Neural cell (in vitro differentiated cells): Measurements from ENCODE around the gene VPS41. TPM values are rescaled to one million over a fixed set of nuclear protein-coding genes. Genes with fewer than 3 reads are reported as not detected.

Source experiments
- H2AFZ ChIP-seq: fragments of 200-600, 300-800 bp; sonication (generic), shearing (Covaris generic); 2 replicates; pipeline ENCODE4 v1.6.0; 2014; ENCODE audit warnings: low read depth, mild to moderate bottlenecking, antibody characterized with exemption, low read length, moderate library complexity
- H3F3A ChIP-seq: fragments of 200-600 bp; shearing (Covaris generic); 2 replicates; pipeline ENCODE4 v1.6.1; 2016; ENCODE audit warnings: mild to moderate bottlenecking, moderate library complexity, mixed read lengths, antibody characterized with exemption, low read length; ENCODE audit not compliant: insufficient read depth, poor library complexity, severe bottlenecking
- H3K27ac ChIP-seq: fragments of 200-600, 300-800 bp; sonication (generic), shearing (Covaris generic); 2 replicates; pipeline ENCODE4 v1.5.1; 2014; ENCODE audit warnings: mild to moderate bottlenecking, low read length, moderate library complexity
- H3K27me3 ChIP-seq: fragments of 300-800, 200-600 bp; sonication (generic), shearing (Covaris generic); 2 replicates; pipeline ENCODE4 v1.6.0; 2014; ENCODE audit warnings: mild to moderate bottlenecking, low read depth, low read length, moderate library complexity; ENCODE audit not compliant: insufficient read depth
- H3K36me3 ChIP-seq: fragments of 300-800, 200-600 bp; sonication (generic), shearing (Covaris generic); 2 replicates; pipeline ENCODE4 v1.5.1; 2014; ENCODE audit warnings: mild to moderate bottlenecking, antibody characterized with exemption, low read length, moderate library complexity; ENCODE audit not compliant: insufficient read depth
- H3K4me2 ChIP-seq: fragments of 300-800, 200-600 bp; sonication (generic), shearing (Covaris generic); 2 replicates; pipeline ENCODE4 v1.6.0; 2014; ENCODE audit warnings: mild to moderate bottlenecking, low read length
- H3K4me3 ChIP-seq: fragments of 300-800, 200-600 bp; sonication (generic), shearing (Covaris generic); 2 replicates; pipeline ENCODE4 v1.5.1; 2014; ENCODE audit warnings: mild to moderate bottlenecking, low read length, moderate library complexity
- H3K79me2 ChIP-seq: fragments of 200-600 bp; shearing (Covaris generic); replicated peaks from 2 replicates; pipeline ENCODE4 v1.6.0; 2014; ENCODE audit warnings: mild to moderate bottlenecking, low read length, moderate library complexity; ENCODE audit not compliant: insufficient read depth
- H3K9ac ChIP-seq: fragments of 300-800, 200-600 bp; sonication (generic), shearing (Covaris generic); 2 replicates; pipeline ENCODE4 v1.6.1; 2016; ENCODE audit warnings: mild to moderate bottlenecking, low read length, mixed read lengths
- H3K9me2 ChIP-seq: fragments of 200-600 bp; shearing (Covaris generic); 2 replicates; pipeline ENCODE4 v1.6.1; 2016; ENCODE audit warnings: mild to moderate bottlenecking, low read length, mixed read lengths; ENCODE audit not compliant: insufficient read depth
- H3K9me3 ChIP-seq: fragments of 200-600, 300-800 bp; sonication (generic), shearing (Covaris generic); 2 replicates; pipeline ENCODE4 v1.6.1; 2016; ENCODE audit warnings: mild to moderate bottlenecking, mixed run types, low read length, moderate library complexity, mixed read lengths
- H4K20me1 ChIP-seq: fragments of 200-600 bp; shearing (Covaris generic); 2 replicates; pipeline ENCODE4 v1.6.1; 2016; ENCODE audit warnings: mild to moderate bottlenecking, mixed run types; ENCODE audit not compliant: insufficient read depth
- CTCF ChIP-seq: fragments of 450-650 bp; IDR thresholded peaks from 2 replicates; pipeline ENCODE4 v1.5.1; 2014; ENCODE audit warnings: antibody characterized with exemption, mild to moderate bottlenecking, moderate library complexity; ENCODE audit not compliant: poor library complexity, severe bottlenecking
- EP300 ChIP-seq: fragments of 450-650 bp; conservative IDR thresholded peaks from 2 replicates; pipeline ENCODE4 v1.6.1; 2014; ENCODE audit warnings: antibody characterized with exemption, mild to moderate bottlenecking, moderate library complexity; ENCODE audit not compliant: poor library complexity, severe bottlenecking
- EZH2 ChIP-seq: fragments of 200-600, 300-800 bp; shearing (Covaris generic), sonication (generic); IDR thresholded peaks from 2 replicates; pipeline ENCODE4 v1.6.1; 2014; ENCODE audit warnings: antibody characterized with exemption, low read length, borderline replicate concordance, mild to moderate bottlenecking; ENCODE audit not compliant: insufficient read depth, poor library complexity, severe bottlenecking
- MXI1 ChIP-seq: fragments of 450-650 bp; conservative IDR thresholded peaks from 2 replicates; pipeline ENCODE4 v1.6.1; 2014; ENCODE audit warnings: antibody characterized with exemption, mild to moderate bottlenecking; ENCODE audit not compliant: poor library complexity, severe bottlenecking
- POLR2AphosphoS5 ChIP-seq: IDR thresholded peaks from 2 replicates; pipeline ENCODE4 v1.6.1; 2012
- RAD21 ChIP-seq: fragments of 450-650 bp; conservative IDR thresholded peaks from 2 replicates; pipeline ENCODE4 v1.6.1; 2014; ENCODE audit warnings: antibody characterized with exemption, mild to moderate bottlenecking, moderate library complexity
- REST ChIP-seq: IDR thresholded peaks from 2 replicates; pipeline ENCODE4 v1.6.1; 2012; ENCODE audit warnings: borderline replicate concordance
- SMC3 ChIP-seq: fragments of 450-650 bp; conservative IDR thresholded peaks from 2 replicates; pipeline ENCODE4 v1.6.1; 2014; ENCODE audit warnings: antibody characterized with exemption, mild to moderate bottlenecking, moderate library complexity; ENCODE audit not compliant: poor library complexity
- TAF1 ChIP-seq: IDR thresholded peaks from 2 replicates; pipeline ENCODE4 v1.6.1; 2012; ENCODE audit warnings: low read depth
- polyA plus RNA-seq: library from polyadenylated mRNA; depleted of rRNA; stranded (reverse); fragments of >200 nt; gene quantifications from 2 replicates; pipeline ENCODE4 v1.2.3, GENCODE V29; 2014

VPS41 gene
- polyA plus RNA-seq, 1 donor from 2014 or later: 64.0 TPM

DNA sequence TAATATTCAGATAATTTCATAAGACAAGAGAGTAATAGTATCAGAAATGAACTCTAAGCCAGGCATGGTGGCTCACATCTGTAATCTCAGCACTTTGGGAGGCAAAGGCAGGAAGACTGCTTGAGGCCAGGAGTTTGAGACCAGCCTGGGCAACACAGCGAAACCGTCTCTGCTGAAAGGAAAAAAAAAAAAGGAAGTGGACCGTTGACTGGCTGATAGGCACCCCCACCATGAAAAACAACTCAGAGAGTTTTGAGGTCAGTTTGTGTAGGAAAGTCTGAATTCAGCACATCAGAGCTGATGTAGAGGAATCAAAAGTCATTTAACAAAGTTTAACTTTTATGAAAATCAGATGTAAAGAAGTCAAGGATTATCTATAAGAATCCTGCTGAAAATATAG is 214.7 kb downstream of the VPS41 start:
- H3K9me2 ChIP-seq: no peaks in the 10 kb centered on the region
- no peaks in the 10 kb centered on the region for H3K27me3 ChIP-seq
- H3K4me2 ChIP-seq: no peak overlapping the region
- no peaks in the 10 kb centered on the region for H3K9me3 ChIP-seq
- H3K36me3 ChIP-seq: no peaks in the 10 kb centered on the region
- no peak overlapping the region for H3K27ac ChIP-seq
- no peaks in the 10 kb centered on the region for H4K20me1 ChIP-seq
- H3K79me2 ChIP-seq: no peaks in the 10 kb centered on the region
- no peaks in the 10 kb centered on the region for H3F3A ChIP-seq
- H3K9ac ChIP-seq: no peak overlapping the region
- H3K4me3 ChIP-seq: no peak overlapping the region
- no peak overlapping the region for H2AFZ ChIP-seq
- TF ChIP-seq EZH2 (no peak), SMC3 (no peak), RAD21 (no peak), CTCF (no peak), TAF1 (no peak), REST (no peak), EP300 (no peak), MXI1 (no peak), POLR2AphosphoS5 (no peak)

GRCh38 chr7:38686888-38687287 is 222.1 kb downstream of the VPS41 start:
- no peaks in the 10 kb centered on the region for H4K20me1 ChIP-seq
- H3K27me3 ChIP-seq: no peaks in the 10 kb centered on the region
- TF ChIP-seq TAF1: no peak
- no peak for TF ChIP-seq EZH2
- no peak for TF ChIP-seq MXI1
- TF ChIP-seq RAD21: no peak
- TF ChIP-seq REST: no peak
- TF ChIP-seq EP300: no peak
- no peak for TF ChIP-seq POLR2AphosphoS5
- TF ChIP-seq CTCF: no peak
- TF ChIP-seq SMC3: no peak
- H3K27ac ChIP-seq: no peak overlapping the region
- H2AFZ ChIP-seq: no peak overlapping the region
- no peak overlapping the region for H3K4me3 ChIP-seq
- no peak overlapping the region for H3K4me2 ChIP-seq
- no peak overlapping the region for H3K9ac ChIP-seq
- no peaks in the 10 kb centered on the region for H3K36me3 ChIP-seq
- H3K9me2 ChIP-seq: no peaks in the 10 kb centered on the region
- H3K9me3 ChIP-seq: no peaks in the 10 kb centered on the region
- no peaks in the 10 kb centered on the region for H3F3A ChIP-seq
- no peaks in the 10 kb centered on the region for H3K79me2 ChIP-seq
